HEK293 (cell line): ENCODE measurements around the gene NINJ1.

Source experiments
- CTCF ChIA-PET: fragments of 350-600 bp; formaldehyde crosslinking; extraction: SDS; loops from one replicate; lab custom pipeline; 2021; ENCODE audit warnings: antibody characterized with exemption; lab: Yijun Ruan, JAX
- POLR2A ChIA-PET: fragments of 300-600 bp; formaldehyde crosslinking; extraction: SDS; loops from one replicate; lab custom pipeline; 2020; ENCODE audit warnings: antibody characterized with exemption, inconsistent platforms; lab: Yijun Ruan, JAX
- H3K27ac ChIP-seq: fragments of 200-500 bp; sonication (Bioruptor generic); 2 replicates; pipeline ENCODE4 v1.5.1; 2014; ENCODE audit warnings: low read depth, low read length, control low read depth, inconsistent platforms; ENCODE audit errors: extremely low read depth
- H3K36me3 ChIP-seq, 2 experiments: fragments of 200-500 bp in 1 of 2; sonication (Bioruptor generic) in 1 of 2; 1 replicate in 1 of 2; 2 replicates in 1 of 2; pipeline ENCODE4 v1.5.1; 2014 to 2017; ENCODE audit warnings: inconsistent platforms in 2 of 2, low read length in 2 of 2; ENCODE audit not compliant: control insufficient read depth in 2 of 2, insufficient read depth in 1 of 2
- H3K4me1 ChIP-seq: fragments of 200-500 bp; sonication (Bioruptor generic); 2 replicates; pipeline ENCODE4 v1.5.1; 2014; ENCODE audit warnings: mild to moderate bottlenecking, low read length, inconsistent platforms; ENCODE audit not compliant: control insufficient read depth, insufficient read depth
- H3K4me3 ChIP-seq: 2 replicates; pipeline ENCODE4 v1.5.1; 2011; ENCODE audit warnings: low read depth, mild to moderate bottlenecking, control low read depth, low read length, moderate library complexity
- H3K9me3 ChIP-seq: fragments of 200-500 bp; sonication (Bioruptor generic); 2 replicates; pipeline ENCODE4 v1.5.1; 2014; ENCODE audit warnings: low read depth, low read length, inconsistent platforms; ENCODE audit not compliant: control insufficient read depth, insufficient read depth
- HOXD13 ChIP-seq: sonication (generic); formaldehyde crosslinking; IDR thresholded peaks from 2 replicates; pipeline ENCODE4 v1.8.0; 2022; ENCODE audit warnings: missing genetic modification reagents, borderline replicate concordance
- KLF7 ChIP-seq: fragments of 450-650 bp; formaldehyde crosslinking; IDR thresholded peaks from 2 replicates; pipeline ENCODE4 v1.5.1; 2016; ENCODE audit warnings: missing biosample characterization, missing genetic modification characterization, borderline replicate concordance
- KLF8 ChIP-seq: fragments of 450-650 bp; formaldehyde crosslinking; IDR thresholded peaks from 2 replicates; pipeline ENCODE4 v1.5.1; 2016; ENCODE audit warnings: missing biosample characterization, missing genetic modification characterization
- MEIS1 ChIP-seq: sonication (generic); formaldehyde crosslinking; IDR thresholded peaks from 2 replicates; pipeline ENCODE4 v1.8.1; 2022; ENCODE audit warnings: missing genetic modification reagents, mild to moderate bottlenecking, borderline replicate concordance
- OVOL3 ChIP-seq: fragments of 450-650 bp; formaldehyde crosslinking; IDR thresholded peaks from 2 replicates; pipeline ENCODE4 v1.5.1; 2016; ENCODE audit warnings: missing biosample characterization, missing genetic modification characterization
- SP2 ChIP-seq: fragments of 450-650 bp; formaldehyde crosslinking; IDR thresholded peaks from 2 replicates; pipeline ENCODE4 v1.5.1; 2016; ENCODE audit warnings: missing biosample characterization, missing genetic modification characterization
- SP7 ChIP-seq: fragments of 450-650 bp; formaldehyde crosslinking; IDR thresholded peaks from 2 replicates; pipeline ENCODE4 v1.5.1; 2016; ENCODE audit warnings: missing biosample characterization, missing genetic modification characterization
- YY1 ChIP-seq: fragments of 450-650 bp; formaldehyde crosslinking; IDR thresholded peaks from 2 replicates; pipeline ENCODE4 v1.5.1; 2018; ENCODE audit warnings: missing biosample characterization, missing genetic modification characterization
- ZBTB21 ChIP-seq: fragments of 450-650 bp; formaldehyde crosslinking; IDR thresholded peaks from 2 replicates; pipeline ENCODE4 v1.5.1; 2017; ENCODE audit warnings: missing biosample characterization, missing genetic modification characterization
- ZBTB26 ChIP-seq: fragments of 450-650 bp; formaldehyde crosslinking; optimal IDR thresholded peaks from 2 replicates; pipeline ENCODE3; 2016; ENCODE audit warnings: missing biosample characterization, mild to moderate bottlenecking, missing genetic modification characterization
- ZFP3 ChIP-seq: fragments of 450-650 bp; formaldehyde crosslinking; IDR thresholded peaks from 2 replicates; pipeline ENCODE4 v1.5.1; 2016; ENCODE audit warnings: low read depth, missing biosample characterization, missing genetic modification characterization
- ZNF112 ChIP-seq: fragments of 450-650 bp; formaldehyde crosslinking; IDR thresholded peaks from 2 replicates; pipeline ENCODE4 v1.5.0; 2017; ENCODE audit warnings: missing biosample characterization, missing genetic modification characterization
- ZNF148 ChIP-seq: fragments of 450-650 bp; formaldehyde crosslinking; IDR thresholded peaks from 2 replicates; pipeline ENCODE4 v1.5.0; 2017; ENCODE audit warnings: missing biosample characterization, missing genetic modification characterization, borderline replicate concordance
- ZNF23 ChIP-seq: fragments of 450-650 bp; formaldehyde crosslinking; IDR thresholded peaks from 2 replicates; pipeline ENCODE4 v1.5.1; 2016; ENCODE audit warnings: missing biosample characterization, missing genetic modification characterization, borderline replicate concordance
- ZNF239 ChIP-seq: fragments of 450-650 bp; formaldehyde crosslinking; IDR thresholded peaks from 2 replicates; pipeline ENCODE4 v1.5.1; 2016; ENCODE audit warnings: missing biosample characterization, missing genetic modification characterization
- ZNF26 ChIP-seq: fragments of 450-650 bp; formaldehyde crosslinking; IDR thresholded peaks from 2 replicates; pipeline ENCODE4 v1.5.1; 2016; ENCODE audit warnings: missing biosample characterization, missing genetic modification characterization
- ZNF274 ChIP-seq, 2 experiments: fragments of 200-500 bp in 1 of 2; fragments of 450-650 bp in 1 of 2; sonication (Bioruptor generic) in 1 of 2; formaldehyde crosslinking in 1 of 2; IDR thresholded peaks; 2 replicates each; pipeline versions ENCODE4 v1.5.1 to v1.6.1; 2014 to 2016; ENCODE audit warnings: borderline replicate concordance in 1 of 2, inconsistent platforms in 1 of 2, low read length in 1 of 2, missing biosample characterization in 1 of 2, missing genetic modification characterization in 1 of 2
- ZNF292 ChIP-seq: fragments of 450-650 bp; formaldehyde crosslinking; IDR thresholded peaks from 2 replicates; pipeline ENCODE4 v1.5.1; 2016; ENCODE audit warnings: low read depth, missing biosample characterization, missing genetic modification characterization, borderline replicate concordance
- ZNF324 ChIP-seq: fragments of 450-650 bp; formaldehyde crosslinking; IDR thresholded peaks from 2 replicates; pipeline ENCODE4 v1.5.1; 2016; ENCODE audit warnings: missing biosample characterization, missing genetic modification characterization
- ZNF366 ChIP-seq: fragments of 450-650 bp; formaldehyde crosslinking; conservative IDR thresholded peaks from 2 replicates; pipeline ENCODE4 v1.5.1; 2016; ENCODE audit warnings: missing biosample characterization, missing genetic modification characterization
- ZNF416 ChIP-seq: fragments of 450-650 bp; formaldehyde crosslinking; IDR thresholded peaks from 2 replicates; pipeline ENCODE4 v1.5.1; 2016; ENCODE audit warnings: missing biosample characterization, missing genetic modification characterization
- ZNF449 ChIP-seq: fragments of 450-650 bp; formaldehyde crosslinking; IDR thresholded peaks from 2 replicates; pipeline ENCODE4 v1.5.1; 2017; ENCODE audit warnings: missing biosample characterization, mild to moderate bottlenecking, missing genetic modification characterization, moderate library complexity
- ZNF514 ChIP-seq: fragments of 450-650 bp; formaldehyde crosslinking; IDR thresholded peaks from 2 replicates; pipeline ENCODE4 v1.5.1; 2016; ENCODE audit warnings: missing biosample characterization, missing genetic modification characterization
- ZNF548 ChIP-seq: fragments of 450-650 bp; formaldehyde crosslinking; IDR thresholded peaks from 2 replicates; pipeline ENCODE4 v1.5.1; 2016; ENCODE audit warnings: missing biosample characterization, missing genetic modification characterization
- ZNF580 ChIP-seq: fragments of 450-650 bp; formaldehyde crosslinking; IDR thresholded peaks from 2 replicates; pipeline ENCODE4 v1.5.1; 2016; ENCODE audit warnings: missing biosample characterization, missing genetic modification characterization
- ZNF621 ChIP-seq: fragments of 450-650 bp; formaldehyde crosslinking; IDR thresholded peaks from 2 replicates; pipeline ENCODE4 v1.5.1; 2017; ENCODE audit warnings: missing biosample characterization, missing genetic modification characterization
- ZNF670 ChIP-seq: fragments of 450-650 bp; formaldehyde crosslinking; IDR thresholded peaks from 2 replicates; pipeline ENCODE4 v1.5.1; 2016; ENCODE audit warnings: missing biosample characterization, missing genetic modification characterization, low read depth
- ZNF843 ChIP-seq: fragments of 450-650 bp; formaldehyde crosslinking; IDR thresholded peaks from 2 replicates; pipeline ENCODE4 v1.5.1; 2016; ENCODE audit warnings: missing biosample characterization, missing genetic modification characterization

NINJ1 gene

GRCh38 chr9:93177676-93178075 lies 43.6 kb upstream of the NINJ1 start:
- Histone ChIP-seq H3K36me3 (no peaks in the 10 kb centered on the region), H3K9me3 (no peaks in the 10 kb centered on the region), H3K4me3 (no peak overlapping the region), H3K4me1 (no peaks in the 10 kb centered on the region), H3K27ac (no peak overlapping the region)
- CTCF ChIA-PET, result interaction anchor here (0.7 to 1.1 kb wide), 2 partner anchors 103 to 160 kb away, joined by 3 read pairs; no protein-coding TSS in a partner anchor
- POLR2A ChIA-PET, result no interaction called here
- TF ChIP-seq KLF7 (tag by site-specific recombination) (no peak), HOXD13 (CRISPR knock-in tag) (no peak), ZBTB21 (tag by site-specific recombination) (no peak), ZNF112 (no peak), MEIS1 (CRISPR knock-in tag) (no peak), KLF8 (tag by site-specific recombination) (no peak), SP2 (tag by site-specific recombination) (no peak), YY1 (tag by site-specific recombination) (no peak), ZNF324 (tag by site-specific recombination) (no peak), ZNF548 (tag by site-specific recombination) (no peak), ZNF148 (no peak), ZBTB26 (tag by site-specific recombination) (no peak), ZNF274 (IDR thresholded peaks at IDR 0.05; ENCODE audit: low read length) (no peak), ZNF274 (tag by site-specific recombination; IDR thresholded peaks at IDR 0.05; ENCODE audit: borderline replicate concordance) (no peak), ZNF670 (tag by site-specific recombination) (no peak), SP7 (tag by site-specific recombination) (no peak), ZNF843 (tag by site-specific recombination) (no peak), ZNF621 (tag by site-specific recombination) (no peak), ZNF580 (tag by site-specific recombination) (no peak)

GRCh38 chr9:93174976-93175375 lies 40.9 kb upstream of the NINJ1 start:
- Histone ChIP-seq H3K36me3 (no peaks in the 10 kb centered on the region), H3K9me3 (no peaks in the 10 kb centered on the region), H3K27ac (no peak overlapping the region), H3K4me3 (no peak overlapping the region), H3K4me1 (no peaks in the 10 kb centered on the region)
- CTCF ChIA-PET, result interaction anchor here (0.6 to 0.7 kb wide), 2 partner anchors 21 to 30 kb away, joined by 3 read pairs; no protein-coding TSS in a partner anchor
- POLR2A ChIA-PET, result no interaction called here
- no peak for TF ChIP-seq OVOL3 (tag by site-specific recombination)
- no peak for TF ChIP-seq ZNF292
- TF ChIP-seq ZFP3, result no peak
- TF ChIP-seq ZNF26, result no peak
- TF ChIP-seq ZNF514, result no peak
- no peak for TF ChIP-seq ZNF23 (tag by site-specific recombination)
- no peak for TF ChIP-seq ZNF416 (tag by site-specific recombination)
- no peak for TF ChIP-seq ZNF239 (tag by site-specific recombination)
- TF ChIP-seq ZNF449 (tag by site-specific recombination), result no peak
- no peak for TF ChIP-seq HOXD13 (CRISPR knock-in tag)
- no peak for TF ChIP-seq ZNF366
